Nephron (organoid): ENCODE results near the gene HAPLN3.

Source experiments
- H3K27ac Mint-ChIP-seq, 3 experiments: 2 replicates each; pipeline ENCODE4 v1.8.0; 2020; ENCODE audit warnings: mixed read lengths in 3 of 3, mild to moderate bottlenecking in 2 of 3, moderate library complexity in 1 of 3
- H3K27me3 Mint-ChIP-seq: 2 replicates; pipeline ENCODE4 v1.8.0; 2021; ENCODE audit warnings: low read depth, mild to moderate bottlenecking, moderate library complexity, mixed read lengths
- H3K36me3 Mint-ChIP-seq: 2 replicates; pipeline ENCODE4 v1.8.0; 2020; ENCODE audit warnings: low read depth, mixed read lengths
- H3K4me1 Mint-ChIP-seq: 2 replicates; pipeline ENCODE4 v1.8.0; 2020; ENCODE audit warnings: mixed read lengths
- H3K4me3 Mint-ChIP-seq, 3 experiments: 2 replicates each; pipeline ENCODE4 v1.8.0; 2020; ENCODE audit warnings: mild to moderate bottlenecking in 3 of 3, mixed read lengths in 3 of 3, moderate library complexity in 2 of 3
- H3K9me3 Mint-ChIP-seq: 2 replicates; pipeline ENCODE4 v1.8.0; 2020; ENCODE audit warnings: mixed read lengths
- CTCF ChIP-seq, 3 experiments: fragments of 200-600 bp; sonication (generic); IDR thresholded peaks; one replicate each; pipeline ENCODE4 v1.5.0; 2021; ENCODE audit warnings: antibody characterized with exemption in 3 of 3; ENCODE audit not compliant: unreplicated experiment in 3 of 3

Gene HAPLN3

GRCh38 chr15:88860212-88860611, 35.1 kb downstream of the HAPLN3 start:
- H3K36me3 Mint-ChIP-seq, result no peaks in the 10 kb centered on the region
- no peak for TF ChIP-seq CTCF (IDR thresholded peaks at IDR 0.05; ENCODE audit: unreplicated experiment in 3 of 3)
- H3K27ac Mint-ChIP-seq, result no peak overlapping the region
- no peak overlapping the region for H3K4me3 Mint-ChIP-seq
- H3K27me3 Mint-ChIP-seq, result peaks cover 13% of the 10 kb centered on the region
- H3K9me3 Mint-ChIP-seq, result no peaks in the 10 kb centered on the region
- no peaks in the 10 kb centered on the region for H3K4me1 Mint-ChIP-seq

GRCh38 chr15:88859550-88859949, 35.8 kb downstream of the HAPLN3 start:
- Mint-ChIP-seq H3K4me3 (no peak overlapping the region), H3K36me3 (no peaks in the 10 kb centered on the region), H3K27me3 (peaks cover 16% of the 10 kb centered on the region), H3K4me1 (no peaks in the 10 kb centered on the region), H3K9me3 (peaks cover 3% of the 10 kb centered on the region), H3K27ac (no peak overlapping the region)
- no peak for TF ChIP-seq CTCF (IDR thresholded peaks at IDR 0.05; ENCODE audit: unreplicated experiment in 3 of 3)

- no peaks in the 10 kb centered on the region for H3K4me1 Mint-ChIP-seq
- H3K27ac Mint-ChIP-seq, result no peak overlapping the region
Observed at GRCh38 chr15:88858934-88859333, 36.4 kb downstream of the HAPLN3 start.

GRCh38 chr15:88852476-88852875, 42.9 kb downstream of the HAPLN3 start:
- no peak for TF ChIP-seq CTCF (IDR thresholded peaks at IDR 0.05; ENCODE audit: unreplicated experiment in 3 of 3)
- Mint-ChIP-seq H3K27me3 (peaks cover 24% of the 10 kb centered on the region), H3K27ac (no peak overlapping the region), H3K9me3 (peaks cover 3% of the 10 kb centered on the region), H3K4me3 (no peak overlapping the region), H3K36me3 (no peaks in the 10 kb centered on the region), H3K4me1 (no peaks in the 10 kb centered on the region)

More at GRCh38 chr15:88858934-88859333, 36.4 kb downstream of the HAPLN3 start:
- peaks cover 22% of the 10 kb centered on the region for H3K27me3 Mint-ChIP-seq
- H3K36me3 Mint-ChIP-seq, result no peaks in the 10 kb centered on the region
- peaks cover 3% of the 10 kb centered on the region for H3K9me3 Mint-ChIP-seq
- TF ChIP-seq CTCF (IDR thresholded peaks at IDR 0.05; ENCODE audit: unreplicated experiment in 3 of 3), result no peak
- no peak overlapping the region for H3K4me3 Mint-ChIP-seq

GRCh38 chr15:88849376-88850072, 45.8 kb downstream of the HAPLN3 start:
- no peak overlapping the region for H3K4me3 Mint-ChIP-seq
- no peak for TF ChIP-seq CTCF (IDR thresholded peaks at IDR 0.05; ENCODE audit: unreplicated experiment in 3 of 3)
- peaks cover 16% of the 10 kb centered on the region for H3K27me3 Mint-ChIP-seq
- no peaks in the 10 kb centered on the region for H3K36me3 Mint-ChIP-seq
- H3K27ac Mint-ChIP-seq, result peak overlapping the region in 1 of 3 experiments; percentile 53
- H3K9me3 Mint-ChIP-seq, result no peaks in the 10 kb centered on the region
- H3K4me1 Mint-ChIP-seq, result no peaks in the 10 kb centered on the region

- H3K27me3 Mint-ChIP-seq, result peaks cover 10% of the 10 kb centered on the region
- H3K4me1 Mint-ChIP-seq, result no peaks in the 10 kb centered on the region
- H3K9me3 Mint-ChIP-seq, result no peaks in the 10 kb centered on the region
- no peak overlapping the region for H3K4me3 Mint-ChIP-seq
- no peaks in the 10 kb centered on the region for H3K36me3 Mint-ChIP-seq
- TF ChIP-seq CTCF (IDR thresholded peaks at IDR 0.05; ENCODE audit: unreplicated experiment in 3 of 3), result no peak
- H3K27ac Mint-ChIP-seq, result no peak overlapping the region
Observed at GRCh38 chr15:88848203-88848602, 47.1 kb downstream of the HAPLN3 start.
